ENCODE results near the gene NHP2.

DNA sequence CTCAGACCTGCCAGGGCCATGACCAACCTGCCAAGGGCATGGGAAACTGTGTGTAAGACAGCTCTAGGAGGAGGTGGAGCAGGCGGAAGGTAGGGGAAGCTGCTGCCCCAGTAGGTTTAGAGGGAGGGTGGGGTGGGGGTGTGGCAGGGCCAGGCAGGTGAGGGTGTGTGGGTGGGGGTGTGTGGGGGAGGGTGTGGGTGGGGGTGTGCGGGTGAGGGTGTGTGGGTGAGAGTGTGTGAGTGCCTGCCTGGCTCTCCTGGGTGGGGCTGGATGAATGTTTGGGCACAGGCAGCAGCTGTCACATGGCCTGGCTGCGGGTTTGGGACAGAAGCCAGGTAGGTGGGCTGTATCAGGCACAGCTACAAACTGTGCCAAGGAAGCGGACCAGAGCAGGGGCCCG lies 49.2 kb downstream of the NHP2 start:
- TF ChIP-seq, protein P1, sequence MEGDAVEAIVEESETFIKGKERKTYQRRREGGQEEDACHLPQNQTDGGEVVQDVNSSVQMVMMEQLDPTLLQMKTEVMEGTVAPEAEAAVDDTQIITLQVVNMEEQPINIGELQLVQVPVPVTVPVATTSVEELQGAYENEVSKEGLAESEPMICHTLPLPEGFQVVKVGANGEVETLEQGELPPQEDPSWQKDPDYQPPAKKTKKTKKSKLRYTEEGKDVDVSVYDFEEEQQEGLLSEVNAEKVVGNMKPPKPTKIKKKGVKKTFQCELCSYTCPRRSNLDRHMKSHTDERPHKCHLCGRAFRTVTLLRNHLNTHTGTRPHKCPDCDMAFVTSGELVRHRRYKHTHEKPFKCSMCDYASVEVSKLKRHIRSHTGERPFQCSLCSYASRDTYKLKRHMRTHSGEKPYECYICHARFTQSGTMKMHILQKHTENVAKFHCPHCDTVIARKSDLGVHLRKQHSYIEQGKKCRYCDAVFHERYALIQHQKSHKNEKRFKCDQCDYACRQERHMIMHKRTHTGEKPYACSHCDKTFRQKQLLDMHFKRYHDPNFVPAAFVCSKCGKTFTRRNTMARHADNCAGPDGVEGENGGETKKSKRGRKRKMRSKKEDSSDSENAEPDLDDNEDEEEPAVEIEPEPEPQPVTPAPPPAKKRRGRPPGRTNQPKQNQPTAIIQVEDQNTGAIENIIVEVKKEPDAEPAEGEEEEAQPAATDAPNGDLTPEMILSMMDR (IDR thresholded peaks at IDR 0.05), result no peak
- no peak for TF ChIP-seq POLR2A (IDR thresholded peaks at IDR 0.05)

Data from right lobe of liver (tissue), 4 donors.